Breast epithelium (tissue), 3 donors: ENCODE results near the gene SLC43A1.
A peak's percentile ranks its signal among the peaks of the same experiment; 100 is the strongest.

Source experiments
- POLR2A ChIP-seq: fragments of 450-650 bp; IDR thresholded peaks from one replicate; pipeline ENCODE4 v1.6.1; 2016; ENCODE audit warnings: antibody characterized with exemption, mild to moderate bottlenecking, moderate library complexity
- POLR2AphosphoS5 ChIP-seq, 3 donors: sonication (generic); formaldehyde crosslinking; IDR thresholded peaks; one replicate each; pipeline ENCODE4 v1.6.1; 2017; ENCODE audit warnings: antibody characterized with exemption in 3 of 3
- TF ChIP-seq, protein P1 (sequence below), 3 donors: fragments of 450-650 bp; IDR thresholded peaks; one replicate each; pipeline ENCODE4 v1.5.1; 2016 to 2017; ENCODE audit warnings: antibody characterized with exemption in 3 of 3, mild to moderate bottlenecking in 3 of 3, moderate library complexity in 3 of 3

DNA sequence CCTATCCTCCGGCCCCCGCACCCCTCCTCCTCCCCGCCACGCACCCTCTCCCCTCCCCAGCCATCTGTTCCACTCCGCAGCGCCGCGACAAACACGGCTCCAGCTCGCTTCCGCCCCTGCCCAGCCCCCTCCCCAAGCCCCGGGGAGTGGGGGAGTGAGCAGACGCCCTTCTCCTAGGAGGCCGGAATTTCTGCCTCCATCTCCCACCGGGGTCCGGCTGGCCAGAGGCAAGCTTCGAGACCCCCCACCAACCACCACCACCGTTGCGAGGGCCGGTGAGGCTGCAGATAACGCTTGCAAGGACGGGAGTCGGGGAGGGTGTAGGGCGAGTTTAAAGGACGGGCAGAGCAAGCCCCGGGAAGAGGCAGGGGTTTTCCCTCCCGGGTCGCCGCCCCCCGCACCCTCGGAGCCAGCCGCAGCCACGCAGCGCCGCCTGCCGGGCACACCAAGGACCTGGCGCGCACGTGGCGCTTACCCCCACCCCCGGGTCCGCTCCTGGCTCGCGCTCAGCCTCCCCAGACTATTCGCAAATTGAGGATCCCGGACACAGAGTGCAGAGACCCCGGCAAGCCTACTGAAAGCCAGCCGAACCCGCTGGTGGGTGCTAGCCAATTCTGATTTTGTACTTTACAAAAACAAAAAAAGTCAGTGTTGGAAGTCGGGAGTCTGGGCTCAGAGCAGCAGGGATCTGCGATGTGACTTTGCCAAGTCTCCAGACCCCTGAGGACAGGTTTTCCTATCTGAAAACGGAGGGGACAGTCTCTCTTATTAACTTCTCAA is 32.5 kb downstream of the SLC43A1 start:
- TF ChIP-seq, protein P1, sequence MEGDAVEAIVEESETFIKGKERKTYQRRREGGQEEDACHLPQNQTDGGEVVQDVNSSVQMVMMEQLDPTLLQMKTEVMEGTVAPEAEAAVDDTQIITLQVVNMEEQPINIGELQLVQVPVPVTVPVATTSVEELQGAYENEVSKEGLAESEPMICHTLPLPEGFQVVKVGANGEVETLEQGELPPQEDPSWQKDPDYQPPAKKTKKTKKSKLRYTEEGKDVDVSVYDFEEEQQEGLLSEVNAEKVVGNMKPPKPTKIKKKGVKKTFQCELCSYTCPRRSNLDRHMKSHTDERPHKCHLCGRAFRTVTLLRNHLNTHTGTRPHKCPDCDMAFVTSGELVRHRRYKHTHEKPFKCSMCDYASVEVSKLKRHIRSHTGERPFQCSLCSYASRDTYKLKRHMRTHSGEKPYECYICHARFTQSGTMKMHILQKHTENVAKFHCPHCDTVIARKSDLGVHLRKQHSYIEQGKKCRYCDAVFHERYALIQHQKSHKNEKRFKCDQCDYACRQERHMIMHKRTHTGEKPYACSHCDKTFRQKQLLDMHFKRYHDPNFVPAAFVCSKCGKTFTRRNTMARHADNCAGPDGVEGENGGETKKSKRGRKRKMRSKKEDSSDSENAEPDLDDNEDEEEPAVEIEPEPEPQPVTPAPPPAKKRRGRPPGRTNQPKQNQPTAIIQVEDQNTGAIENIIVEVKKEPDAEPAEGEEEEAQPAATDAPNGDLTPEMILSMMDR (IDR thresholded peaks at IDR 0.05) = peak in 2 of 3 donors; percentile 63 to 71
- TF ChIP-seq POLR2AphosphoS5 (IDR thresholded peaks at IDR 0.05) (no peak), POLR2A (no peak)
